T-helper 1 cell treated with Interleukin-12 subunit alpha and Interleukin-12 subunit beta and Interleukin-4 antibody, amounts not matched to agents 30 ng/mL and 1 ng/mL, for 36 hours (primary cell): Measurements from ENCODE around the gene IFT27. TPM values are rescaled to one million over a fixed set of nuclear protein-coding genes. Genes with fewer than 3 reads are reported as not detected.
"Not testable (repeated sequence)": the region's sequence is repeated elsewhere in the genome, so short reads cannot be mapped to it uniquely, and the experiment has no call there.

ENCODE experiments used
- intact Hi-C: fragments of 100-400 bp; cut with micrococcal nuclease; formaldehyde crosslinking; loops from one replicate; pipeline ENCODE4 v1.15.1; 2024
- total RNA-seq: library from RNA; stranded (reverse); gene quantifications from 2 replicates; pipeline ENCODE4 v1.2.3, GENCODE V29; 2022

Gene IFT27
- total RNA-seq, 1 donor from 2014 or later, result 28.0 TPM

- intact Hi-C loops, result no loop called here
Observed at GRCh38 chr22:36746375-36746970, 29.4 kb downstream of the IFT27 start.

GRCh38 chr22:36745301-36745995, 30.5 kb downstream of the IFT27 start:
- intact Hi-C loops, result no loop called here

DNA sequence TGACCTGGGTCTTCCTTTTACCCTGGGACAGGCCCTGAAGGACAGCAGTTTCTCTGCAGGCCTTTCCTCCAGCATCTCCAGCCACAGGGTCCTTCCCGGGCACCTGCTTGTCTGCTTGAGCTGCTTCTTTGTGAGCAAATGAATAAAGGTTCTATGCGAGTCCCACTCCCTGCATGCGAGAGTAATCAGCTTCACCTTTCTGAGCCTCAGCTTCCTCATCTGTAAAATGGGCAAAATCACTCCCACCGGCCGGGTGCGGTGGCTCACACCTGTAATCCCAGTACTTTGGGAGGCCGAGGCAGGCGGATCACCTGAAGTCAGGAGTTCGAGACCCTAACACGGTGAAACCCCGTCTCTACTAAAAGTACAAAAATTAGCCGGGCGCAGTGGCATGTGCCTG, 31.1 kb downstream of the IFT27 start:
- intact Hi-C loops, result no loop called here

- intact Hi-C loops, result no loop called here
Observed at GRCh38 chr22:36744413-36744765, 31.5 kb downstream of the IFT27 start.

DNA sequence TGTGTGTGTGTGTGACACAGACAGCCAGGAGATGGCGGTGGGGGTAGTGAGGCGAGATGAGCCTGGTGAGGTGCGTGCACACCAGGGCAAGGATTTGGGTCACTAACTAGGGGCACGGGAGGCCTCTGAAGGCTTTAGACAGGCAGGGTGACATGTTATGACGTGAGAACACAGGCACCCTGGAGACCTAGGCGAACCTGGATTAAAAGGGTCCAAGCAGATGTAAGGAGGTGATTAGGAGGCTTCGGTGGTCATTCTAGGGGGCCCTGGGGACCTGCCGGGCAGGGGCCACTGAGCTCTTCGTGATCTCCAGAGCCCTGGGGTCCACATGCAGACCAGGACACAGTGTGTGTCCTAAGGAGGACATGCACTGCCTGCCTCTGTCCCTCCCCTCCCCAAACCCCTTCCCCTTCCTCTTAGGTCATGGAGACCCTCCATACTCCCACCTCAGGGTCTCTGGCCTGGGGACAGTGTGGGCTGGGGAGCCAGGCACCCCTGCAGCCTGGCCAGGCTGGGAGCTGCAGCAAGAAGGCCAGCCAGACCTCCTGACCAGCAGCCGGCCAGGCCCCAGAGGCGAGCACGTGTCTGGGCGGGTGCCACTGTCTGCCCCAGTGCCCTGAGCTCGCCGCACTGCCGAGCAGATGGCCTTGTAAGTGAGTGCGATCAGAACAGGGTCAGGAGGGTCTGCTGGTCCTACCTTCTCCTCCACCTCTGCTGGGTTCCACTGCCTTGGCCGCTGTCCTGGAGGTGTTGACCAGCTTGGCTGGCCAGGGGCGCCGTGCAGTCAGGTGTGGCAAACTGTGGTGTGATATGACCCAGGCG, 32.1 kb downstream of the IFT27 start:
- intact Hi-C loops, result no loop called here

GRCh38 chr22:36743011-36743410, 32.9 kb downstream of the IFT27 start:
- intact Hi-C loops, result no loop called here

DNA sequence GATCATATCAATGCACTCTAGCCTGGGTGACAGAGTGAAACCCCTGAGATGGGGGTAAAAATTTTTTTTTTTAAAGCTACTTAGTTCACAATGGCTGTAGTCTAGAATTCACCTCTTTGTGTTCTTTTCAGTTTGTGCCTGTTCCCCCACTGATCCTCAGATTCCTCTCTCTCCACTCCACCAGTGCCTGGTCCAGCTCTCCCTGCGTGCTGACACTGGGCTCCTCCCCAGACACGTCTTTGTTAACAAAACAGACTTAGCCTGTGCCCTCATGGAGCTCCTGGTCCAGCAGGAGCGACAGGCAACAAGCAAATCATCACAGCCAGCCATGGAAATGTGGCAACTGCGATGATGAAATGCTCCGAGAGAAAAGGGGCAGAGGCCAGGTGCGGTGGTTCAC, 34.0 kb downstream of the IFT27 start:
- intact Hi-C loops, result no loop called here

GRCh38 chr22:36741204-36741793, 34.6 kb downstream of the IFT27 start:
- intact Hi-C loops, result no loop called here

DNA sequence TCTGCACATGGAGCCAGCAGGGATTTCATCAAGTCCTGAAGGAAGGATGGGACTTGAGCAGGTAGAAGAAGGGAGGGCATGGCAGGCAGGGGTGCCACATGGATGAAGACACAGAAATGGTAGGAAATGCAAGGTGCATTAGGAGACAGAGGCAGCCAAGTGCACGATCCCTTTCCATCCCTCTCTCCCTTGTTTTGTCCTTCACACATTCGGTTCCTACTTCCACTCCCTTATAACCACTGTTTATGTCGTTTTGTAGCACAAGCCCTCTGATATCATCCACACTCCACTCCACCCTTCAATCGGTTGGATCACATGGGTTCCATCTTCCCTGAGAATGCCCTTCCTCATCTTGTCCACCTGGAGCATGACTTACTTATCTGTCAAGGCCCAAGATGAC, 35.2 kb downstream of the IFT27 start:
- intact Hi-C loops, result no loop called here

DNA sequence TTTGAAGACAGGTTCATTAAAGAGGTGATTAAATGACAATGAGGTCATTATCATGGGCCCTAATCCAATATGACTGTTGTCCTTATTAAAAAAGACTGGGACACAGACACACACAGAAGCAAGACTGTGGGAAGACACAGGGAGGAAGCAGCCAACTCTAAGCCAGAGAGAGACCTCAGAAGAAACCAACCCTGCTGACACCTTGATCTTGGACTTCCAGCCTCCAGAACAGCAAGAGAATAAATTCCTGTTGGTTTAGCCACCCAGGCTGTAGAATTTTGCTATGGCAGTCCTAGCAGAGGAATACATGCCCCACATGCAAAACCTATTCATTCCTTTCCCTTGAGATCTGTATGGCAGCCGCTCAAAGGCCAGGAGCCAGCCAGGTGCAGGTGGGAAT, 36.7 kb downstream of the IFT27 start:
- intact Hi-C loops, result no loop called here

GRCh38 chr22:36738416-36739020, 37.4 kb downstream of the IFT27 start:
- intact Hi-C loops, result no loop called here

DNA sequence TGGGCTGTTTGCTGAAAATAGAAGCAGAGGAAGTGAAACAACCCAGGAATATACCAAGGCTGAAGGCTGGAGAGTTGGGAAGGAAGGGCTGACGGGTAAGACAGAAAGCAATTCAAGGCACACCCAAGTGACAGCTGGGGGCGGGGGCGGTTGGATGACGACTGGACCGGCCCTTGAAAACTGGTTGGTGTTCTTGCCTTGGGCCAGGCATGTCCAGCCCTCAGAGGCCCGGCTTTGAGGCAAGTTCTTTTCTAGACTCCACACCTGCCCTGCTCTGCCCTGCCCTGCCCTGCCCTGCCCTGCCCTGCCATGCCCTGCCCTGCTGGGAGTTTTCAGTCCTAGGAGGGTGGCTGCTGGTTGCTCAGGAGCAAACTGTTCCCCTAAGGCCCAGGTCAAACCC, 38.1 kb downstream of the IFT27 start:
- intact Hi-C loops, result no loop called here

GRCh38 chr22:36736701-36737320, 39.1 kb downstream of the IFT27 start:
- intact Hi-C loops, result no loop called here

- intact Hi-C loops, result no loop called here
Observed at GRCh38 chr22:36734171-36735058, 41.5 kb downstream of the IFT27 start.

DNA sequence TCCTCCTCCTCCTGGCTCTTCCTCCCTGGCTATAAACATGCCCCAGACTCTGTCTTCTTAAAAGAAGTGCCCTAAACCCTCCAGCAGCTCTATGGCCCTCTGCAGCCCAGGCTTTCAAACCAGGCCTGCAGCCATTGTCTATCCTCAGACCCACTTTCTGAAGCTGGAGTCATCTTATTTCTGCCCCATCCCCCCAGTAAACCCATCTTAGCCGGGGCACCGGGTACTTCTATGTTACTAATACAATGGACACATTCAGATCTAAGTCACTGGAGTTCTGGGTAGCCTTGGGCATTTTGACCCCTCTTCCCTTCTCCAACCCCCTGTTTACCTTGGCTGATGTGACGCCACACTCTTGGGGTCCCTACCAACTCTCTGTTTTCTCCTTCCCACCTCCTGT, 42.6 kb downstream of the IFT27 start:
- intact Hi-C loops, result no loop called here

- intact Hi-C loops, result no loop called here
Observed at GRCh38 chr22:36732609-36733008, 43.3 kb downstream of the IFT27 start.

DNA sequence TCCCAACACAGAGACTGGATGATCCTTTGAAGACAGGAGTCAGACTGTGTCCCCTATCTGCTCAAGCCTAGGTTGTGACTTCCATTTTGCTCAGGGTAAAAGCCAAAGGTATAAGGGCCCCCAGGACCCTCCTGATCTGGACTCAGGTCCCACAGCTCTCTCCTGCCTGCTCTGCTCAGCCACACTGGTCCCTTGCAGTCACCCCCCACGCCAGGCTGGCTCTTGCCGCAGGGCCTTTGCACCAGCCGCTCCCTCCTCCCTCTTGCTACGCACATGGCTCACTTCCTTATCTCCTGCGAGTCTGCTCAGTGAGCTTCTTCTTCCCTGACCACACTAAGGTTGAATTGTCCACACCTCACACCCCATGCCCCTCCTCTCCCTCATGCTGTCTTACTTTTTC, 44.0 kb downstream of the IFT27 start:
- intact Hi-C loops, result no loop called here

DNA sequence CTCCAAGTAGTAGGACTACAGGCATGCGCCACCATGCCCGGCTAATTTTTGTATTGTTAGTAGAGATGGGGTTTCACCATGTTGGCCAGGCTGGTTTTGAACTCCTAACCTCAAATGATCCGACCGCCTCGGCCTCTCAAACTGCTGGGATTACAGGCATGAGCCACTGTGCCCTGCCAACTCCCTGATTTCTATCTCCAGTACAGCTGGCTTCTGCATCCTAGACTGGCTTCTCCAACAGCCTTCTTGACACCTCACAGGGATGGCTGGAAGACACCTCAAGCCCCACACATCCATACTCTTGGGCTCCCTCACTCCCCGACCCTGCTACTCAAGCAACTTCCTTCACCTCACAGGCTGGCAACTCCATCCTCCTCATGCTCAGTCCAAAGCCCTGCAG, 44.6 kb downstream of the IFT27 start:
- intact Hi-C loops, result not testable (repeated sequence)

- intact Hi-C loops, result no loop called here
Observed at GRCh38 chr22:36730176-36730858, 45.6 kb downstream of the IFT27 start.

DNA sequence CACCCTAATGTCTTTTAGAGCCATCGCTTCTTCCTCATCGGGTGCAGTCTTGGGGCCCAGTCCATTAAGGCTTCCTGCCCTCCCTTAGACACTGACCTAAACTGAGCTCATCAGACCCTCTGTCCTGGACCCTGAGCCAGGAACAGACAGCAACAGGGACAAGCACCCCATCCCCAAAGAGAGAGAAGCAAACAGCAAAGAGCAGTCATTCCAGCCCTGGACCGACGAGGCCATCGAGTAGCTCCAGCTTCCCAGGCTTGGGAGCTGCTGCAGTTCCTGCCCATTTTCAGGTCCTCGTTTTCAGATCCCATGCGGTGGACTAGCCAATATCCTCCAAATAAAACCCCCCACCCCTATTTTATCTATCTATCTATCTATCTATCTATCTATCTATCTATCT, 46.6 kb downstream of the IFT27 start:
- intact Hi-C loops, result no loop called here
